HEK293 (cell line): ENCODE measurements around the gene KLC4.

Experiments used
- GLI2 ChIP-seq: fragments of 450-650 bp; formaldehyde crosslinking; IDR thresholded peaks from 2 replicates; pipeline ENCODE4; 2017; ENCODE audit warnings: missing biosample characterization, missing genetic modification characterization, low read depth, borderline replicate concordance
- GLIS1 ChIP-seq: fragments of 450-650 bp; formaldehyde crosslinking; IDR thresholded peaks from 2 replicates; pipeline ENCODE4 v1.5.1; 2016; ENCODE audit warnings: missing biosample characterization, missing genetic modification characterization
- MZF1 ChIP-seq: fragments of 450-650 bp; formaldehyde crosslinking; IDR thresholded peaks from 2 replicates; pipeline ENCODE4 v1.5.1; 2017; ENCODE audit warnings: missing biosample characterization, missing genetic modification characterization, borderline replicate concordance
- OSR2 ChIP-seq: fragments of 450-650 bp; formaldehyde crosslinking; IDR thresholded peaks from 2 replicates; pipeline ENCODE4 v1.5.1; 2016; ENCODE audit warnings: missing biosample characterization, missing genetic modification characterization
- SCRT2 ChIP-seq: fragments of 450-650 bp; formaldehyde crosslinking; IDR thresholded peaks from 2 replicates; pipeline ENCODE4 v1.5.1; 2016; ENCODE audit warnings: missing biosample characterization, missing genetic modification characterization
- SP7 ChIP-seq: fragments of 450-650 bp; formaldehyde crosslinking; IDR thresholded peaks from 2 replicates; pipeline ENCODE4 v1.5.1; 2016; ENCODE audit warnings: missing biosample characterization, missing genetic modification characterization
- YY1 ChIP-seq: fragments of 450-650 bp; formaldehyde crosslinking; IDR thresholded peaks from 2 replicates; pipeline ENCODE4 v1.5.1; 2018; ENCODE audit warnings: missing biosample characterization, missing genetic modification characterization
- YY2 ChIP-seq: fragments of 450-650 bp; formaldehyde crosslinking; IDR thresholded peaks from 2 replicates; pipeline ENCODE4 v1.5.1; 2016; ENCODE audit warnings: missing biosample characterization, missing genetic modification characterization
- ZBTB20 ChIP-seq: fragments of 450-650 bp; formaldehyde crosslinking; IDR thresholded peaks from 2 replicates; pipeline ENCODE4 v1.5.1; 2016; ENCODE audit warnings: missing biosample characterization, missing genetic modification characterization
- ZFP41 ChIP-seq: fragments of 450-650 bp; formaldehyde crosslinking; IDR thresholded peaks from 2 replicates; pipeline ENCODE4 v1.5.1; 2016; ENCODE audit warnings: missing biosample characterization, missing genetic modification characterization, borderline replicate concordance
- ZNF146 ChIP-seq: fragments of 450-650 bp; formaldehyde crosslinking; IDR thresholded peaks from 2 replicates; pipeline ENCODE4 v1.5.1; 2016; ENCODE audit warnings: missing biosample characterization, missing genetic modification characterization
- ZNF16 ChIP-seq: fragments of 450-650 bp; formaldehyde crosslinking; IDR thresholded peaks from 2 replicates; pipeline ENCODE4 v1.5.1; 2016; ENCODE audit warnings: low read depth, missing biosample characterization, missing genetic modification characterization
- ZNF174 ChIP-seq: fragments of 450-650 bp; formaldehyde crosslinking; IDR thresholded peaks from 2 replicates; pipeline ENCODE4 v1.5.0; 2017; ENCODE audit warnings: missing biosample characterization, mild to moderate bottlenecking, missing genetic modification characterization
- ZNF175 ChIP-seq: fragments of 450-650 bp; formaldehyde crosslinking; IDR thresholded peaks from 2 replicates; pipeline ENCODE4 v1.5.1; 2016; ENCODE audit warnings: missing biosample characterization, missing genetic modification characterization
- ZNF223 ChIP-seq: fragments of 450-650 bp; formaldehyde crosslinking; IDR thresholded peaks from 2 replicates; pipeline ENCODE4 v1.5.1; 2016; ENCODE audit warnings: missing biosample characterization, missing genetic modification characterization
- ZNF335 ChIP-seq: fragments of 450-650 bp; formaldehyde crosslinking; conservative IDR thresholded peaks from 2 replicates; pipeline ENCODE4 v1.5.1; 2016; ENCODE audit warnings: missing biosample characterization, missing genetic modification characterization
- ZNF391 ChIP-seq: fragments of 450-650 bp; formaldehyde crosslinking; IDR thresholded peaks from 2 replicates; pipeline ENCODE4 v1.5.1; 2016; ENCODE audit warnings: low read depth, missing biosample characterization, missing genetic modification characterization, borderline replicate concordance
- ZNF530 ChIP-seq: fragments of 450-650 bp; formaldehyde crosslinking; IDR thresholded peaks from 2 replicates; pipeline ENCODE4 v1.5.1; 2016; ENCODE audit warnings: low read depth, missing biosample characterization, missing genetic modification characterization
- ZNF548 ChIP-seq: fragments of 450-650 bp; formaldehyde crosslinking; IDR thresholded peaks from 2 replicates; pipeline ENCODE4 v1.5.1; 2016; ENCODE audit warnings: missing biosample characterization, missing genetic modification characterization
- ZNF600 ChIP-seq: fragments of 450-650 bp; formaldehyde crosslinking; IDR thresholded peaks from 2 replicates; pipeline ENCODE4 v1.5.1; 2016; ENCODE audit warnings: missing biosample characterization, missing genetic modification characterization
- ZNF621 ChIP-seq: fragments of 450-650 bp; formaldehyde crosslinking; IDR thresholded peaks from 2 replicates; pipeline ENCODE4 v1.5.1; 2017; ENCODE audit warnings: missing biosample characterization, missing genetic modification characterization
- ZNF626 ChIP-seq: fragments of 450-650 bp; sonication (Bioruptor Pico); formaldehyde crosslinking; IDR thresholded peaks from 2 replicates; pipeline ENCODE4 v1.5.1; 2018; ENCODE audit warnings: missing biosample characterization, missing genetic modification characterization, inconsistent platforms
- ZNF747 ChIP-seq: fragments of 450-650 bp; formaldehyde crosslinking; IDR thresholded peaks from 2 replicates; pipeline ENCODE4 v1.5.1; 2016; ENCODE audit warnings: missing biosample characterization, missing genetic modification characterization
- ZNF768 ChIP-seq: fragments of 450-650 bp; formaldehyde crosslinking; IDR thresholded peaks from 2 replicates; pipeline ENCODE4 v1.5.1; 2018; ENCODE audit warnings: missing biosample characterization, mild to moderate bottlenecking, missing genetic modification characterization
- ZNF837 ChIP-seq: fragments of 450-650 bp; formaldehyde crosslinking; IDR thresholded peaks from 2 replicates; pipeline ENCODE4 v1.5.1; 2016; ENCODE audit warnings: missing biosample characterization, missing genetic modification characterization
- ZSCAN16 ChIP-seq: fragments of 450-650 bp; formaldehyde crosslinking; IDR thresholded peaks from 2 replicates; pipeline ENCODE4 v1.5.1; 2016; ENCODE audit warnings: missing biosample characterization, missing genetic modification characterization
- TF ChIP-seq, protein P1 (sequence below): fragments of 450-650 bp; formaldehyde crosslinking; IDR thresholded peaks from 2 replicates; pipeline ENCODE4 v1.5.1; 2016; ENCODE audit warnings: missing biosample characterization, missing genetic modification characterization
- TF ChIP-seq, protein P2 (sequence below): fragments of 450-650 bp; formaldehyde crosslinking; IDR thresholded peaks from 2 replicates; pipeline ENCODE4 v1.5.1; 2016; ENCODE audit warnings: missing biosample characterization, missing genetic modification characterization, low read depth
- TF ChIP-seq, protein P3 (sequence below): fragments of 450-650 bp; formaldehyde crosslinking; IDR thresholded peaks from 2 replicates; pipeline ENCODE4 v1.5.1; 2017; ENCODE audit warnings: missing biosample characterization, missing genetic modification characterization
- TF ChIP-seq, protein P4 (sequence below): fragments of 450-650 bp; formaldehyde crosslinking; IDR thresholded peaks from 2 replicates; pipeline ENCODE4 v1.5.1; 2016; ENCODE audit warnings: missing biosample characterization, missing genetic modification characterization

The KLC4 gene

DNA sequence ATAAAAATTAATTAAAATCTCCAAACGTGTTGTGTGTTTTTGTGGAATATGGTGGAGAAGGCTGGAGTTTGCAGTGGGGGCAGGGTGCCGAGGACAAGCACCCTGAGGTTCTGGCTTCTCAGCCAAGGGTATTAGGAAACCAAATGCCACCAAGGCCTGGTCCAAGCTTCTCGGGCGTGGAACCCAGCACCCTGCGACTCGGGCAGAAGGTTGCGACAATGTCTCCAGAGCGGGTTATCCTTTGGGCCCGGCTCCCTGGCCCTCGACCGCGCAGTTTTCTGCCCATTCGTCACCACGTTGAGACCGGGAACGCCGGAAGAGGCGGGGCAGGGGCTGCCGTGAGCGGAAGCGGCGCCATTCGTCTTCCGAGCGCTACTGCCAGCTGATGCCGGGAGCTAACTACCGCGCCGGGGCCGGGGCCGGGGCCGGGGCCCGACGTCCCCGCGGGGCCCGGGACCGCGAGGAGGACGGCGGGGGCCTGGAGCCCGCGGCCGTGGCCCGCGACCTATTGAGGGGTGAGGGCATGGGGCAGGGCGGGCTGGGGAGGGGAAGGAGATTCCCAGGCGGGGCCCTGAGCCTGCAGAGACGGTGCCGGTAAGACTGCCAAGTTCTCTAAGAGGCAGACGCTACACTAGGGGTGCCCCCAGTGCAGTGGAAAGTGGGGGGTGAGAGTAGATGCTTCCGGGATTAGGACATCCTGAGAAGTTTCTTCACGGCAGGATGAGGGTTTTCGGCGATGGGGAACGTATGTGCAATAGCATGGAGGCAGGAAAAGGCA is 38.0 kb upstream of the KLC4 start, which contains the start of gene RRP36 (continued):
- TF ChIP-seq ZNF16 (tag by site-specific recombination) (no peak), ZNF530 (tag by site-specific recombination) (no peak), ZNF223 (tag by site-specific recombination) (no peak), ZBTB20 (tag by site-specific recombination) (peak; percentile 88), MZF1 (tag by site-specific recombination) (no peak), YY2 (tag by site-specific recombination) (peak; percentile 42; the same call in 1 of the 2 replicates), GLIS1 (tag by site-specific recombination) (0 out of 2 replicates have a peak, but pooled peaks have one; percentile 17), ZNF175 (tag by site-specific recombination) (no peak), ZNF600 (tag by site-specific recombination) (no peak), ZNF837 (tag by site-specific recombination) (no peak), GLI2 (tag by site-specific recombination) (no peak), ZFP41 (tag by site-specific recombination) (no peak), SP7 (peak; percentile 15; the same call in 1 of the 2 replicates), OSR2 (tag by site-specific recombination) (peak; percentile 24; the same call in 1 of the 2 replicates), ZNF768 (tag by site-specific recombination) (no peak), ZNF391 (peak; percentile 35; the same call in 1 of the 2 replicates), ZNF174 (tag by site-specific recombination) (no peak), ZNF747 (no peak), ZSCAN16 (tag by site-specific recombination) (no peak), ZNF626 (tag by site-specific recombination) (no peak), ZNF335 (tag by site-specific recombination) (peak; percentile 93), SCRT2 (tag by site-specific recombination) (no peak), ZNF621 (tag by site-specific recombination) (no peak), ZNF548 (tag by site-specific recombination) (no peak), ZNF146 (no peak), YY1 (tag by site-specific recombination) (peak; percentile 61; the same call in 1 of the 2 replicates)
- TF ChIP-seq, protein P1, sequence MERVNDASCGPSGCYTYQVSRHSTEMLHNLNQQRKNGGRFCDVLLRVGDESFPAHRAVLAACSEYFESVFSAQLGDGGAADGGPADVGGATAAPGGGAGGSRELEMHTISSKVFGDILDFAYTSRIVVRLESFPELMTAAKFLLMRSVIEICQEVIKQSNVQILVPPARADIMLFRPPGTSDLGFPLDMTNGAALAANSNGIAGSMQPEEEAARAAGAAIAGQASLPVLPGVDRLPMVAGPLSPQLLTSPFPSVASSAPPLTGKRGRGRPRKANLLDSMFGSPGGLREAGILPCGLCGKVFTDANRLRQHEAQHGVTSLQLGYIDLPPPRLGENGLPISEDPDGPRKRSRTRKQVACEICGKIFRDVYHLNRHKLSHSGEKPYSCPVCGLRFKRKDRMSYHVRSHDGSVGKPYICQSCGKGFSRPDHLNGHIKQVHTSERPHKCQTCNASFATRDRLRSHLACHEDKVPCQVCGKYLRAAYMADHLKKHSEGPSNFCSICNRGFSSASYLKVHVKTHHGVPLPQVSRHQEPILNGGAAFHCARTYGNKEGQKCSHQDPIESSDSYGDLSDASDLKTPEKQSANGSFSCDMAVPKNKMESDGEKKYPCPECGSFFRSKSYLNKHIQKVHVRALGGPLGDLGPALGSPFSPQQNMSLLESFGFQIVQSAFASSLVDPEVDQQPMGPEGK = peak; percentile 69
- TF ChIP-seq, protein P2, sequence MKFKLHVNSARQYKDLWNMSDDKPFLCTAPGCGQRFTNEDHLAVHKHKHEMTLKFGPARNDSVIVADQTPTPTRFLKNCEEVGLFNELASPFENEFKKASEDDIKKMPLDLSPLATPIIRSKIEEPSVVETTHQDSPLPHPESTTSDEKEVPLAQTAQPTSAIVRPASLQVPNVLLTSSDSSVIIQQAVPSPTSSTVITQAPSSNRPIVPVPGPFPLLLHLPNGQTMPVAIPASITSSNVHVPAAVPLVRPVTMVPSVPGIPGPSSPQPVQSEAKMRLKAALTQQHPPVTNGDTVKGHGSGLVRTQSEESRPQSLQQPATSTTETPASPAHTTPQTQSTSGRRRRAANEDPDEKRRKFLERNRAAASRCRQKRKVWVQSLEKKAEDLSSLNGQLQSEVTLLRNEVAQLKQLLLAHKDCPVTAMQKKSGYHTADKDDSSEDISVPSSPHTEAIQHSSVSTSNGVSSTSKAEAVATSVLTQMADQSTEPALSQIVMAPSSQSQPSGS (tag by site-specific recombination) = no peak
- TF ChIP-seq, protein P3, sequence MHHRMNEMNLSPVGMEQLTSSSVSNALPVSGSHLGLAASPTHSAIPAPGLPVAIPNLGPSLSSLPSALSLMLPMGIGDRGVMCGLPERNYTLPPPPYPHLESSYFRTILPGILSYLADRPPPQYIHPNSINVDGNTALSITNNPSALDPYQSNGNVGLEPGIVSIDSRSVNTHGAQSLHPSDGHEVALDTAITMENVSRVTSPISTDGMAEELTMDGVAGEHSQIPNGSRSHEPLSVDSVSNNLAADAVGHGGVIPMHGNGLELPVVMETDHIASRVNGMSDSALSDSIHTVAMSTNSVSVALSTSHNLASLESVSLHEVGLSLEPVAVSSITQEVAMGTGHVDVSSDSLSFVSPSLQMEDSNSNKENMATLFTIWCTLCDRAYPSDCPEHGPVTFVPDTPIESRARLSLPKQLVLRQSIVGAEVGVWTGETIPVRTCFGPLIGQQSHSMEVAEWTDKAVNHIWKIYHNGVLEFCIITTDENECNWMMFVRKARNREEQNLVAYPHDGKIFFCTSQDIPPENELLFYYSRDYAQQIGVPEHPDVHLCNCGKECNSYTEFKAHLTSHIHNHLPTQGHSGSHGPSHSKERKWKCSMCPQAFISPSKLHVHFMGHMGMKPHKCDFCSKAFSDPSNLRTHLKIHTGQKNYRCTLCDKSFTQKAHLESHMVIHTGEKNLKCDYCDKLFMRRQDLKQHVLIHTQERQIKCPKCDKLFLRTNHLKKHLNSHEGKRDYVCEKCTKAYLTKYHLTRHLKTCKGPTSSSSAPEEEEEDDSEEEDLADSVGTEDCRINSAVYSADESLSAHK (tag by site-specific recombination) = 0 out of 2 replicates have a peak, but pooled peaks have one; percentile 10
- TF ChIP-seq, protein P4, sequence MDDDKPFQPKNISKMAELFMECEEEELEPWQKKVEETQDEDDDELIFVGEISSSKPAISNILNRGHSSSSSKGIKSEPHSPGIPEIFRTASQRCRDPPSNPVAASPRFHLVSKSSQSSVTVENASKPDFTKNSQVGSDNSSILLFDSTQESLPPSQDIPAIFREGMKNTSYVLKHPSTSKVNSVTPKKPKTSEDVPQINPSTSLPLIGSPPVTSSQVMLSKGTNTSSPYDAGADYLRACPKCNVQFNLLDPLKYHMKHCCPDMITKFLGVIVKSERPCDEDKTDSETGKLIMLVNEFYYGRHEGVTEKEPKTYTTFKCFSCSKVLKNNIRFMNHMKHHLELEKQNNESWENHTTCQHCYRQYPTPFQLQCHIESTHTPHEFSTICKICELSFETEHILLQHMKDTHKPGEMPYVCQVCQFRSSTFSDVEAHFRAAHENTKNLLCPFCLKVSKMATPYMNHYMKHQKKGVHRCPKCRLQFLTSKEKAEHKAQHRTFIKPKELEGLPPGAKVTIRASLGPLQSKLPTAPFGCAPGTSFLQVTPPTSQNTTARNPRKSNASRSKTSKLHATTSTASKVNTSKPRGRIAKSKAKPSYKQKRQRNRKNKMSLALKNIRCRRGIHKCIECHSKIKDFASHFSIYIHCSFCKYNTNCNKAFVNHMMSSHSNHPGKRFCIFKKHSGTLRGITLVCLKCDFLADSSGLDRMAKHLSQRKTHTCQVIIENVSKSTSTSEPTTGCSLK (tag by site-specific recombination) = no peak
